Activated B cell treated with CpG ODN at 0.5 μM for 24 hours (primary cell): ENCODE measurements around the gene CYP4X1. TPM values are rescaled to one million over a fixed set of nuclear protein-coding genes. Genes with fewer than 3 reads are reported as not detected.
"Not testable (repeated sequence)": the region's sequence is repeated elsewhere in the genome, so short reads cannot be mapped to it uniquely, and the experiment has no call there.

Source experiments
- ATAC-seq: fragments of 200-7000 bp; cut with Tn5 transposase; one replicate; pipeline ENCODE4 v1.10.0; 2021; ENCODE audit warnings: low read depth, mild to moderate bottlenecking, moderate library complexity
- CTCF ChIA-PET: fragments of 350-600 bp; sonication (Branson Sonifier 250); formaldehyde crosslinking; loops from one replicate; lab custom pipeline; 2021; ENCODE audit warnings: antibody characterized with exemption; lab: Charles Lee
- POLR2A ChIA-PET: fragments of 350-600 bp; sonication (Branson Sonifier 250); formaldehyde crosslinking; loops from one replicate; lab custom pipeline; 2021; ENCODE audit warnings: antibody characterized with exemption; lab: Charles Lee
- DNase-seq: peaks from one replicate; pipeline ENCODE4 v3.0.0; 2022
- H3K27ac Mint-ChIP-seq: one replicate; pipeline ENCODE4 v1.8.0; 2020; ENCODE audit warnings: mixed read lengths
- H3K27me3 Mint-ChIP-seq: one replicate; pipeline ENCODE4 v1.8.0; 2021; ENCODE audit warnings: mixed read lengths
- H3K36me3 Mint-ChIP-seq: one replicate; pipeline ENCODE4 v1.8.0; 2021; ENCODE audit warnings: low read depth, mixed read lengths
- H3K4me1 Mint-ChIP-seq: one replicate; pipeline ENCODE4 v1.8.0; 2021; ENCODE audit warnings: mixed read lengths
- H3K4me3 Mint-ChIP-seq: one replicate; pipeline ENCODE4 v1.8.0; 2020; ENCODE audit warnings: mild to moderate bottlenecking, mixed read lengths
- H3K9me3 Mint-ChIP-seq: one replicate; pipeline ENCODE4 v1.8.0; 2020; ENCODE audit warnings: mixed read lengths
- intact Hi-C: fragments of 100-400 bp; cut with micrococcal nuclease; formaldehyde crosslinking; loops from one replicate; pipeline ENCODE4 v1.15.1; 2024
- total RNA-seq: library from RNA; stranded (reverse); gene quantifications from 2 replicates; pipeline ENCODE4 v1.2.3, GENCODE V29; 2022
- TF ChIP-seq, protein P1 (sequence below): fragments of 200-600 bp; IDR thresholded peaks from one replicate; pipeline ENCODE4 v1.8.0; 2022; ENCODE audit warnings: antibody characterized with exemption, mild to moderate bottlenecking

Gene CYP4X1
- total RNA-seq, 1 donor from 2014 or later = not detected

DNA sequence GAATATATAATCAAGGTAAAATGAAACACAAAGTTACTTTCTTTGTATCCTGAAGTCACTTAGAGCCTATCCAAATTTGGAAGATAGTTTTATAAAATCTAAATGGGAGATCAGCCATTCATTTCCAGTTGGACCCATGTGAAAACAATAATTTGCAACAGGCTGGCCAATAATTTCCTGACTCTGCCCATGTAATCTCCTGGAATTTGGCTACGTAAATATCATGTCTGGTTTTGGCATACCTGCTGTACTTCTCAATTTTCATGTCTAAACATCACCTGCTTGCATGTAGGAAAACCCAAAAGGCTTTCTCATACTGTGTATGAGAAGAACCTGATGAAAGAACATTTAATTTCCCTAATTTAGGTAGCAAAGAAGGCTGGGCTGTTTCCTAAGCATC lies 35.9 kb downstream of the CYP4X1 start:
- ATAC-seq (no peak), DNase-seq (no peak)
- TF ChIP-seq, protein P1, sequence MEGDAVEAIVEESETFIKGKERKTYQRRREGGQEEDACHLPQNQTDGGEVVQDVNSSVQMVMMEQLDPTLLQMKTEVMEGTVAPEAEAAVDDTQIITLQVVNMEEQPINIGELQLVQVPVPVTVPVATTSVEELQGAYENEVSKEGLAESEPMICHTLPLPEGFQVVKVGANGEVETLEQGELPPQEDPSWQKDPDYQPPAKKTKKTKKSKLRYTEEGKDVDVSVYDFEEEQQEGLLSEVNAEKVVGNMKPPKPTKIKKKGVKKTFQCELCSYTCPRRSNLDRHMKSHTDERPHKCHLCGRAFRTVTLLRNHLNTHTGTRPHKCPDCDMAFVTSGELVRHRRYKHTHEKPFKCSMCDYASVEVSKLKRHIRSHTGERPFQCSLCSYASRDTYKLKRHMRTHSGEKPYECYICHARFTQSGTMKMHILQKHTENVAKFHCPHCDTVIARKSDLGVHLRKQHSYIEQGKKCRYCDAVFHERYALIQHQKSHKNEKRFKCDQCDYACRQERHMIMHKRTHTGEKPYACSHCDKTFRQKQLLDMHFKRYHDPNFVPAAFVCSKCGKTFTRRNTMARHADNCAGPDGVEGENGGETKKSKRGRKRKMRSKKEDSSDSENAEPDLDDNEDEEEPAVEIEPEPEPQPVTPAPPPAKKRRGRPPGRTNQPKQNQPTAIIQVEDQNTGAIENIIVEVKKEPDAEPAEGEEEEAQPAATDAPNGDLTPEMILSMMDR = no peak
- H3K27me3 Mint-ChIP-seq = peaks cover 22% of the 10 kb centered on the region
- H3K4me3 Mint-ChIP-seq = no peak overlapping the region
- H3K36me3 Mint-ChIP-seq = no peaks in the 10 kb centered on the region
- intact Hi-C loops = no loop called here
- ChIA-PET POLR2A (no interaction called here), CTCF (no interaction called here)
- no peaks in the 10 kb centered on the region for H3K4me1 Mint-ChIP-seq
- peaks cover 10% of the 10 kb centered on the region for H3K9me3 Mint-ChIP-seq
- H3K27ac Mint-ChIP-seq = no peak overlapping the region

DNA sequence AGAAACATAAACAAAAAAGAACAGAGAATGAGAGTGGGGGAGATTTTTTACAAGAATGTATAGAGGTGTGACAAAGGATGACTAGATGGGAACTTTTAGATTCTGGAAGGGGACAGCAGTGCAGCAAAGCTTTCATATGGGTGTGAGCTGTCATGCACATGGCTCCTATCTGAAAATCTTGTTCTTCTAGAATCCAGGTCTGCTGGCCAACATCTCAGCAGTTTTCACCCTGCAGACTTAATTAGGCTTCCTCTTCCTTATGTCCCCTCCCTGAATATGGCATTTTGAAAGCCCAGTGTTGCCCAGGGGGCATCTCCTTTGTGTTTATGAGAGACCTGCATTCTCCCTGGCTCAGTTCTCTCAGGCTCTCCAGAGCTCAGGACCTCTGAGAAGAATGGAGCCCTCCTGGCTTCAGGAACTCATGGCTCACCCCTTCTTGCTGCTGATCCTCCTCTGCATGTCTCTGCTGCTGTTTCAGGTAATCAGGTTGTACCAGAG lies 43.7 kb downstream of the CYP4X1 start, which contains the start of gene CYP4Z1:
TSS of gene CYP4Z1 (plus strand) at position 135 of the 498 bp plus-strand sequence. CDS start at position 395, 260 bp downstream.
- DNase-seq = no peak
- no peak within 1 kb of the TSS for H3K27ac Mint-ChIP-seq
- H3K36me3 Mint-ChIP-seq = no peaks in the 10 kb centered on the region
- H3K9me3 Mint-ChIP-seq = no peaks in the 10 kb centered on the region
- ATAC-seq = no peak
- POLR2A ChIA-PET = no interaction called here
- H3K4me1 Mint-ChIP-seq = no peaks in the 10 kb centered on the region
- TF ChIP-seq, protein P1 = no peak
- peaks cover 11% of the 10 kb centered on the region for H3K27me3 Mint-ChIP-seq
- H3K4me3 Mint-ChIP-seq = no peak within 1 kb of the TSS
- intact Hi-C loops = no loop called here
- CTCF ChIA-PET = no interaction called here

DNA sequence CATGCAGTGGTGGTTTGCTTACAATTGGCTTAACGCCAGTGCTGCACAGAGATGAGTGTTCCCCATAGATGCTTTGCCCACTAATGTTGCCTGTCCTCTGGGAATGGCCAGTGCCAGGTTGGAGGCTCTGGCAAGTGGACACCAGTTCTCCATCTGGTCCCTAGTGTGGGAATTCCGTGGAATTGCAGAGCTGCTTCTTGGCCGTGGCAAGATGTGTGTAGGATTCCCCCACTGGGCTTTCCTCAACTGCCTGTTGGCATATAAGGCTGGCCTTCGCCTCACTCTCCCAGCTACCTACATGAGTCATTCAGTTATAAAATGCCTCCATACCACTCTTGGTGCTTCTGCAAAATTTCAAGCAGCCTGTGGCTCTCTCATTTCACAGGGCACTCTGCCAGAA lies 45.6 kb downstream of the CYP4X1 start:
- ATAC-seq, POLR2A ChIA-PET, CTCF ChIA-PET, H3K9me3 Mint-ChIP-seq, H3K4me3 Mint-ChIP-seq, intact Hi-C loops, DNase-seq, H3K36me3 Mint-ChIP-seq, H3K4me1 Mint-ChIP-seq, H3K27me3 Mint-ChIP-seq, H3K27ac Mint-ChIP-seq: not testable (repeated sequence)

DNA sequence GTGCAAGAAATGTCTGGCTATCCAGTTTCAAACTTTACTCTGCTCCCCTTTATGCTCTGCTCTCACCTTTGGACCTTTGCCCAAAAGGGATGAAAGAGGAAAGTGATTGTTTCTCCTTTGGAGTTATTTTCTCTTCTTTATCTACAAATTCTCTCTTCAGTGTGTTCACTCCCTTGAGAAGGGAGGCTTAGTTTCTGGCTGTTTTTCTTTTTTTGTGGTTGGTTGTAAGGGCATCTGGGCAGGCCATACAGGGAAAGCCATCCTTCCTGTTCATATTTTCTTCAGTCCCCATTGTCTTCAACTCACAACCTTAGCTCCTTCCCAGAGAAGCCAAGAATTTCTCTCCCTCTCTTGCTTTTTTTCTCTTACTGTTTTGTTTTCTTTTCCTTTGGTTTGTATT lies 46.0 kb downstream of the CYP4X1 start:
- DNase-seq, H3K36me3 Mint-ChIP-seq, intact Hi-C loops, ATAC-seq, H3K4me1 Mint-ChIP-seq, CTCF ChIA-PET, H3K9me3 Mint-ChIP-seq, H3K4me3 Mint-ChIP-seq, H3K27ac Mint-ChIP-seq, H3K27me3 Mint-ChIP-seq, POLR2A ChIA-PET: not testable (repeated sequence)

DNA sequence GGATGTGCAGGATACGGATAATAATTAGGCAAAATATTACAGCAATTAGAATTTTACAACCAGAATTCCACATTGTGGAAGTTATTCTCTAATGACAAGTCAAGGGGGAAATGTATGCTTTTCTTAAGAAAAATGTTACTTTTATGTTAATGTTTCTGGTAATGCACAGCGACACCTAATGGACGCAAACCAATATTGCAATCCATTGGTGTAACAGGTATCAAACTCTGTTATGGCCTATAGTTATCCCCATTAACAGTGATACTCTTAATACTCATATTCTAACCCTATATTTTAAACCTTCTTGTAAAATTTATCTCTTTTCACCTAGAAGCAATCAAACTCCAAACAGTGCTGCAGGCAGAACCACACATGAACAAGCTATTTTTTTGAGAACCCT lies 65.9 kb downstream of the CYP4X1 start:
- intact Hi-C loops, H3K27me3 Mint-ChIP-seq, H3K36me3 Mint-ChIP-seq, DNase-seq, H3K9me3 Mint-ChIP-seq, CTCF ChIA-PET, POLR2A ChIA-PET, H3K27ac Mint-ChIP-seq, ATAC-seq, H3K4me3 Mint-ChIP-seq, H3K4me1 Mint-ChIP-seq: not testable (repeated sequence)

DNA sequence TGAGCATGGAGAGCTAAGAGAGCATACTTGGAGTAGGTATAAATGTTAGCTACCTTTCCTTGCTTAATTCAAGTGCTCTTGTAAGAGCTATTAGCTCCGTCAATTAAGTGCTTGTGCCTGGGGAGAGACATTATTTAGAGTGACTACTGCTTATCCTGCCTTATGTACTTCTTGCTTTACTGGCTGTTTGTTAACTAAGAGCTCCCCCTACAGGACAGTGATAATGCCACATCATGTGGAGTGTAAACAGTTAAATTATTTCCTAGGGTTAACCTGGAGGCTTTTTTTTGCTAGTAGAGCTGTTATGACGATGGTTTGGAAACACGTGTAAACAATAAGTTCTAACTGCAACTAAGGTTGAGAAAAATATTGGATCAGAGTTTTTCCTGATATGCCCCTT lies 68.0 kb downstream of the CYP4X1 start:
- DNase-seq, H3K27me3 Mint-ChIP-seq, H3K36me3 Mint-ChIP-seq, ATAC-seq, POLR2A ChIA-PET, H3K4me3 Mint-ChIP-seq, CTCF ChIA-PET, H3K27ac Mint-ChIP-seq, intact Hi-C loops, H3K4me1 Mint-ChIP-seq, H3K9me3 Mint-ChIP-seq: not testable (repeated sequence)

Other genes with a start within 250 kb of the CYP4X1 start
- not detected in 2 replicates for gene CYP4B1, start 224.6 kb upstream of the CYP4X1 start, total RNA-seq
- not detected in 2 replicates for gene CYP4A11, start 82.2 kb upstream of the CYP4X1 start, total RNA-seq
- not detected in 2 replicates for gene CYP4Z1, start 43.6 kb downstream of the CYP4X1 start, total RNA-seq
- not detected in 2 replicates for gene CYP4A22, start 113.8 kb downstream of the CYP4X1 start, total RNA-seq
- not detected in 2 replicates for gene PDZK1IP1, start 166.4 kb downstream of the CYP4X1 start, total RNA-seq
- not detected in 2 replicates for gene TAL1, start 208.6 kb downstream of the CYP4X1 start, total RNA-seq